ENCODE results near the gene DACH2. TPM values are rescaled to one million over a fixed set of nuclear protein-coding genes. Genes with fewer than 3 reads are reported as not detected.

Gene DACH2
- total RNA-seq, 2 experiments from 2014 or later, result not detected

GRCh38 chrX:86210772-86211171, 62.5 kb downstream of the DACH2 start:
- H3K9me3 Mint-ChIP-seq, result no peaks in the 10 kb centered on the region
- no peaks in the 10 kb centered on the region for H3K4me1 ChIP-seq (ENCODE audit: insufficient read depth, low read length)
- no peaks in the 10 kb centered on the region for H3K9me3 ChIP-seq (ENCODE audit: control insufficient read depth in 1 of 2, insufficient read depth in 1 of 2, low read length in 2 of 2)
- no peaks in the 10 kb centered on the region for H3K27me3 Mint-ChIP-seq
- no peaks in the 10 kb centered on the region for H3K4me1 Mint-ChIP-seq (ENCODE audit: low read depth)
- no peak overlapping the region for H3K27ac ChIP-seq (ENCODE audit: low read depth in 1 of 2, low read length in 2 of 2)
- CTCF ChIA-PET, result no interaction called here
- DNase-seq (no peak), ATAC-seq (ENCODE audit: poor library complexity) (no peak)
- H3K4me3 Mint-ChIP-seq, result no peak overlapping the region
- H3K36me3 ChIP-seq (ENCODE audit: insufficient read depth, low read length), result no peaks in the 10 kb centered on the region
- POLR2A ChIA-PET, result interaction anchor here (0.6 kb wide), 1 partner anchor 467 kb away, joined by 3 read pairs; no protein-coding TSS in a partner anchor
- no peaks in the 10 kb centered on the region for H3K27me3 ChIP-seq (ENCODE audit: control insufficient read depth in 1 of 2, insufficient read depth in 2 of 2, low read length in 2 of 2)
- H3K27ac Mint-ChIP-seq, result no peak overlapping the region
- intact Hi-C loops (cut with DNase I, micrococcal nuclease), result no loop called here
- no peaks in the 10 kb centered on the region for H3K36me3 Mint-ChIP-seq (ENCODE audit: low read depth)
- TF ChIP-seq CTCF (IDR thresholded peaks at IDR 0.05), result no peak
- no peak overlapping the region for H3K4me3 ChIP-seq (ENCODE audit: low read length)

- ChIA-PET CTCF (no interaction called here), POLR2A (no interaction called here)
- H3K4me3 ChIP-seq (ENCODE audit: low read length), result no peak overlapping the region
- TF ChIP-seq CTCF (IDR thresholded peaks at IDR 0.05), result no peak
- no peak for ATAC-seq (ENCODE audit: poor library complexity)
- H3K9me3 ChIP-seq (ENCODE audit: control insufficient read depth in 1 of 2, insufficient read depth in 1 of 2, low read length in 2 of 2), result no peaks in the 10 kb centered on the region
- no peaks in the 10 kb centered on the region for H3K27me3 ChIP-seq (ENCODE audit: control insufficient read depth in 1 of 2, insufficient read depth in 2 of 2, low read length in 2 of 2)
- no peaks in the 10 kb centered on the region for H3K4me1 Mint-ChIP-seq (ENCODE audit: low read depth)
- H3K36me3 ChIP-seq (ENCODE audit: insufficient read depth, low read length), result no peaks in the 10 kb centered on the region
- H3K27ac Mint-ChIP-seq, result no peak overlapping the region
- H3K4me3 Mint-ChIP-seq, result no peak overlapping the region
- no peaks in the 10 kb centered on the region for H3K4me1 ChIP-seq (ENCODE audit: insufficient read depth, low read length)
- no peaks in the 10 kb centered on the region for H3K27me3 Mint-ChIP-seq
- DNase-seq, result no peak
- no peaks in the 10 kb centered on the region for H3K36me3 Mint-ChIP-seq (ENCODE audit: low read depth)
- H3K9me3 Mint-ChIP-seq, result no peaks in the 10 kb centered on the region
- intact Hi-C loops (cut with DNase I, micrococcal nuclease), result no loop called here
- no peak overlapping the region for H3K27ac ChIP-seq (ENCODE audit: low read depth in 1 of 2, low read length in 2 of 2)
Measured at GRCh38 chrX:86215260-86215659, 67.0 kb downstream of the DACH2 start.

DNA sequence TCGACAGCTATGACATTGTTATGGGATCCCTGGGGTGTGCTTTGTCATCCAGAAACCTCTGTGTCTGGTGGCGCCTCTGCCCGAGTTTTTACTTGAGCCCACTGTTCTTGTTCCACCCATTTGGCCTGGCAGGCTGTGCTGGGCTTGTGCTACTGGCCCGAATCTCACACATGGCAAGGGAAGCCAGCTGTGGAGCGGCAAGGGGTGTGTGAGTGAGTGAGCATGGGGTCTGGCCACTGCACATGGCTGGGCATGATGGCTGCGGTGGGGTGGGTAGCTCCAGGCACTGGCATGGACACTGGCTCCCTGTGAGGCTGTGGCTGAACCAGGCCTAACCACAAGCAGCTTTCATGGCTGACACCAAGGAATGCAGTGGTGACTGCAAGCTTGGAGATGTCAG, 89.2 kb downstream of the DACH2 start:
- no peaks in the 10 kb centered on the region for H3K27me3 ChIP-seq (ENCODE audit: control insufficient read depth in 1 of 2, insufficient read depth in 2 of 2, low read length in 2 of 2)
- Mint-ChIP-seq H3K4me3 (no peak overlapping the region), H3K27me3 (no peaks in the 10 kb centered on the region), H3K9me3 (peaks cover 3% of the 10 kb centered on the region), H3K4me1 (ENCODE audit: low read depth) (no peaks in the 10 kb centered on the region), H3K27ac (no peak overlapping the region), H3K36me3 (ENCODE audit: low read depth) (no peaks in the 10 kb centered on the region)
- H3K4me3 ChIP-seq (ENCODE audit: low read length), result no peak overlapping the region
- POLR2A ChIA-PET, result no interaction called here
- DNase-seq (no peak), ATAC-seq (ENCODE audit: poor library complexity) (no peak)
- H3K4me1 ChIP-seq (ENCODE audit: insufficient read depth, low read length), result no peaks in the 10 kb centered on the region
- H3K9me3 ChIP-seq (ENCODE audit: control insufficient read depth in 1 of 2, insufficient read depth in 1 of 2, low read length in 2 of 2), result peaks cover 5 to 12% of the 10 kb centered on the region in 2 experiments
- no peak for TF ChIP-seq CTCF (IDR thresholded peaks at IDR 0.05)
- intact Hi-C loops (cut with DNase I, micrococcal nuclease), result no loop called here
- H3K36me3 ChIP-seq (ENCODE audit: insufficient read depth, low read length), result no peaks in the 10 kb centered on the region
- H3K27ac ChIP-seq (ENCODE audit: low read depth in 1 of 2, low read length in 2 of 2), result no peak overlapping the region
- CTCF ChIA-PET, result no interaction called here
